Progenitor cell of endocrine pancreas (in vitro differentiated cells): ENCODE results near the gene ZW10. TPM values are rescaled to one million over a fixed set of nuclear protein-coding genes. Genes with fewer than 3 reads are reported as not detected.
"Not testable (repeated sequence)": the region's sequence is repeated elsewhere in the genome, so short reads cannot be mapped to it uniquely, and the experiment has no call there.

Experiments used
- DNase-seq: peaks from one replicate; pipeline ENCODE4 v3.0.0; 2021; ENCODE audit warnings: low spot score; ENCODE audit not compliant: unreplicated experiment
- H3K27ac Mint-ChIP-seq: 2 replicates; pipeline ENCODE4 v1.8.0; 2021; ENCODE audit warnings: mild to moderate bottlenecking, moderate library complexity, mixed read lengths
- H3K27me3 Mint-ChIP-seq: 2 replicates; pipeline ENCODE4 v1.8.0; 2021; ENCODE audit warnings: mixed read lengths
- H3K36me3 Mint-ChIP-seq: 2 replicates; pipeline ENCODE4 v1.8.0; 2022; ENCODE audit warnings: mixed read lengths; ENCODE audit not compliant: insufficient read depth
- H3K4me1 Mint-ChIP-seq: 2 replicates; pipeline ENCODE4 v1.8.0; 2021; ENCODE audit warnings: low read depth, mixed read lengths
- H3K4me3 Mint-ChIP-seq: 2 replicates; pipeline ENCODE4 v1.8.0; 2021; ENCODE audit warnings: low read depth, mild to moderate bottlenecking, moderate library complexity, mixed read lengths
- H3K9me3 Mint-ChIP-seq: 2 replicates; pipeline ENCODE4 v1.8.0; 2021; ENCODE audit warnings: low read depth, mixed read lengths
- total RNA-seq: library from RNA; stranded (reverse); gene quantifications from 2 replicates; pipeline ENCODE4 v1.2.1, GENCODE V29; 2021
- TF ChIP-seq, protein P1 (sequence below): fragments of 200-600 bp; sonication (generic); IDR thresholded peaks from one replicate; pipeline ENCODE4 v1.5.0; 2021; ENCODE audit warnings: antibody characterized with exemption, mild to moderate bottlenecking; ENCODE audit not compliant: unreplicated experiment

ZW10 gene
- total RNA-seq, 1 donor from 2014 or later = 18.9 TPM

DNA sequence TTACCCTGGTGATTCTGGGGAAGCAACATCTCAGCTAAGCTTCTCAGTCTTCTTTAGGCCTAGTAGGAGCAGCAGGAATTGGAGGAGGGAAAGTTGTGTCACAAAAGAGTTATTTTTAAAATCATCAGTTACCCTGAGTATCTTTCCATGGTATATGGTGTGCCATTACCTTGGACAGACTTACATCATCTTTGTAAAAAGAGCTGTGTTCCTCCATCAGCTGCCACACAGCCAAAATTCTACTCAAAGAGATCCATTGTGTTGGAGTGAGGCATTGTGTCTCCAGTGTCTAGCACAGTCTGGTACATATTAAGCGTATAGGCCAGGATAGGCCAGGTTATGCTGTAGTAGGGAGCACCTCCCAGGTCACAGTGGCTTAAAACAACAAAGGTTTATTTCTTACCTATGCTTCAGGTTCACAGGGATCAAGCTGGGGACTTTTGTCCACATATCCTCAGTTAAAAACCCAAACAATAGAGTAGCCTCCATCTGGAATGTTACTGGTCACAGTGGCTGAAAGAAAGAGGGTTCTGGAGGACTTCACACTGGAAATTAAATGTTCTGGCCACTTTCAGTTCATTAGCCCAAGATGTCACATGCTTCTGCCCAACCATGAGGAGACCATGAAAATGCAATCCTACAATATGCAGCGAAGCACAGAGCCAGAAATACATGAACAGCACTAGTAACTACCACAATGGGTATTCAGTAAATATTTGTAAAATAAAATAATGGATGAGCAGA lies 57.4 kb downstream of the ZW10 start:
- no peak overlapping the region for H3K4me3 Mint-ChIP-seq
- H3K36me3 Mint-ChIP-seq = peaks cover 15% of the 10 kb centered on the region
- no peak overlapping the region for H3K27ac Mint-ChIP-seq
- TF ChIP-seq, protein P1, sequence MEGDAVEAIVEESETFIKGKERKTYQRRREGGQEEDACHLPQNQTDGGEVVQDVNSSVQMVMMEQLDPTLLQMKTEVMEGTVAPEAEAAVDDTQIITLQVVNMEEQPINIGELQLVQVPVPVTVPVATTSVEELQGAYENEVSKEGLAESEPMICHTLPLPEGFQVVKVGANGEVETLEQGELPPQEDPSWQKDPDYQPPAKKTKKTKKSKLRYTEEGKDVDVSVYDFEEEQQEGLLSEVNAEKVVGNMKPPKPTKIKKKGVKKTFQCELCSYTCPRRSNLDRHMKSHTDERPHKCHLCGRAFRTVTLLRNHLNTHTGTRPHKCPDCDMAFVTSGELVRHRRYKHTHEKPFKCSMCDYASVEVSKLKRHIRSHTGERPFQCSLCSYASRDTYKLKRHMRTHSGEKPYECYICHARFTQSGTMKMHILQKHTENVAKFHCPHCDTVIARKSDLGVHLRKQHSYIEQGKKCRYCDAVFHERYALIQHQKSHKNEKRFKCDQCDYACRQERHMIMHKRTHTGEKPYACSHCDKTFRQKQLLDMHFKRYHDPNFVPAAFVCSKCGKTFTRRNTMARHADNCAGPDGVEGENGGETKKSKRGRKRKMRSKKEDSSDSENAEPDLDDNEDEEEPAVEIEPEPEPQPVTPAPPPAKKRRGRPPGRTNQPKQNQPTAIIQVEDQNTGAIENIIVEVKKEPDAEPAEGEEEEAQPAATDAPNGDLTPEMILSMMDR = no peak
- DNase-seq = no peak
- H3K27me3 Mint-ChIP-seq = no peaks in the 10 kb centered on the region
- H3K4me1 Mint-ChIP-seq = peaks cover 6% of the 10 kb centered on the region
- peaks cover 9% of the 10 kb centered on the region for H3K9me3 Mint-ChIP-seq

DNA sequence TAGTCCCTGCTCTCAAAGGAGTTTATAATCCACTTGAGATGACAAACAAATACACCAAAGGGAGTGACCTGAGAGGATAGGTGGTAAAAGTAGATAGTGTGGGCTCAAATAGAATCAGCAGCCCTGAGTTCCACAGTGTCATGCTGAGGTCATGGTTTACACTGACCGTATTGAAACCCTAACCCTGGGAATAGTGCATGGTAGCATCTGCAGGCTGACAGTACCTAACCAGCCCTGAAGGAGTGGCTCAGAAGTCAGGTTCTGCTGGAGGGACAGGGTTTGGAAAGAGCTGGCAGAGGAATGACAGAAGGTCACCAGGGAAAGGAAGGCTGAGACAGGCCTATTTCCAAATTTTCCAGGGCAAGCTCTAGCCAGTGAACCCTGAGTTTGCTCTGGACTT lies 58.2 kb downstream of the ZW10 start:
- Mint-ChIP-seq H3K4me1 (peaks cover 6% of the 10 kb centered on the region), H3K27me3 (no peaks in the 10 kb centered on the region), H3K27ac (no peak overlapping the region), H3K9me3 (peaks cover 8% of the 10 kb centered on the region), H3K36me3 (peaks cover 11% of the 10 kb centered on the region), H3K4me3 (no peak overlapping the region)
- no peak for DNase-seq
- TF ChIP-seq, protein P1 = no peak

DNA sequence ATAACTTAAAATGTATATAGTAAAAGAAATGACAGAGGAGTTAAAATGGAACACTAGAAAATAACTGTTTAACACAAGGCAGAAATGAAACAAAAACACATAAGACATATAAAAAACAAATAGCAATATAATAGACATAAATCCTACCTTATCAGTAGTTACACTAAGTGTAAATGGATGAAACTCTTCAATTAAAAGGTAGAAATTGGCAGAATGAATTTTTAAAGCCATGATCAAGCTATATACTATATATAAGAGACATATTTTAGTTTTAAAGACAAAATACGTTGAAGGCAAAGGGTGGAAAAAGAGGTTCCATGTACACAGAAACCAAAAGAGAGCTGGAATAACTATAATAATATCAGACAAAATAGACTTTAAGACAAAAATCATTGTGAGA lies 62.5 kb downstream of the ZW10 start:
- Mint-ChIP-seq H3K27ac (no peak overlapping the region), H3K4me3 (no peak overlapping the region), H3K27me3 (no peaks in the 10 kb centered on the region), H3K9me3 (peaks cover 21% of the 10 kb centered on the region), H3K36me3 (peaks cover 14% of the 10 kb centered on the region), H3K4me1 (peaks cover 12% of the 10 kb centered on the region)
- no peak for DNase-seq
- TF ChIP-seq, protein P1 = no peak

DNA sequence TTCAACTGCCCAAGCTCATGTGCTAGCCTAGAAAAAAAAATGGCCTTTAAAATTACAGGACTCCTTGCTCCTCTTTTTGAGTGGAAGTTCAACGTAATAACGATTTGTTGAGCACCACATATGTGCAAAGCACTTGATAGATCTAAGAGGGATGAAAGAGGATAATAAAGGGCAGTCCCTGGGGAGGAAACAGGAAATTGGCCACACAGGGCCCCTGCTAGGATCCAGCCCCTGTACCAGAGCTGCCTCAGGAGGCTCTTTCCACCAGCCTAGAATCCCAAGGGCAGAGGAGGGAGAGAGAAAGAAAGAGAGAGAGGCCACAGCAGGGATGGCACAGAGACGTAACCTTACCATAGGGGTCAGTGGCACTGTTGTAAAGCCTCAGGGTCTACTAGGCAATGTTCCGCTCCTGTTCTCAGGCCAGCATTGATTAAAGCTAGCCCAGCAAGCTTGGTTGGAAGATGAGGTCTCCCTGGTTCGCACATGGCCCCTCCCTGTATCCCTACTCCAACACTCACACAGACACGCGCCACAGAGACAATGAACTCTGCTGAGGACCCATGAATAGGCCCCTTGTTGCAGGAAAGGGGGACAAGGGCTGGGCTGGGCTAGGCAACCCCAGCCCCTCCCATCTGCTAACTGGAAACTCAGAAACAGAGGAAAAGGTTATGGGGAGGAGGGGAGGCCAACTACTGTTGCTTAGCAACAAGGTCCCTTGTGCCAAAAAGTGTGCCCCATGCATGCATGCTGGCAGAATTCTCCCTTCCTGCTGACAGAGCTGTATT lies 67.4 kb downstream of the ZW10 start, which contains the start of gene TMPRSS5:
Gene TMPRSS5 (minus strand): TSS at position 438 of the 785 bp plus-strand sequence. CDS start 84 bp downstream, at position 354.
- no peak for DNase-seq
- Mint-ChIP-seq H3K27ac (peak within 1 kb of the TSS; percentile 26), H3K4me3 (no peak within 1 kb of the TSS), H3K27me3 (no peaks in the 10 kb centered on the region), H3K4me1 (peaks cover 8% of the 10 kb centered on the region), H3K36me3 (peaks cover 12% of the 10 kb centered on the region), H3K9me3 (peaks cover 21% of the 10 kb centered on the region)
- TF ChIP-seq, protein P1 = no peak

DNA sequence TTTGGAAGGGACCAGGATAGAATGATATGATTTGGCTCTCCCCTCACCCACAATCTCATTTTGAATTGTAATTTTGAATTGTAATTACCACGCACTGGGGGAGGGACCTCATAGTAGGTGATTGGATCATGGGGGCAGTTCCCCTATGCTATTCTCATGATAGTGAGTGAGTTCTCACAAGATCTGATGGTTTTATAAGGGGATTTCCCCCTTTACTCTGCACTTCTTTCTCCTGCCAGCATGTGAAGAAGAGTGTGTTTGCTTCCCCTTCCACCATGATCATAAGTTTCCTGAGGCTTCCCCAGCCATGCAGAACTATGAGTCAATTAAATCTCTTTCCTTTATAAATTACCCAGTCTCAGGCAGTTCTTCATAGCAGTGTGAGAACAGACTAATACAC lies 69.9 kb downstream of the ZW10 start:
- not testable (repeated sequence) for DNase-seq, H3K27ac Mint-ChIP-seq, H3K27me3 Mint-ChIP-seq, H3K36me3 Mint-ChIP-seq, H3K4me1 Mint-ChIP-seq, H3K4me3 Mint-ChIP-seq
- H3K9me3 Mint-ChIP-seq = peaks cover 14% of the 10 kb centered on the region
